Measurements from ENCODE around the gene ZFP28.

DNA sequence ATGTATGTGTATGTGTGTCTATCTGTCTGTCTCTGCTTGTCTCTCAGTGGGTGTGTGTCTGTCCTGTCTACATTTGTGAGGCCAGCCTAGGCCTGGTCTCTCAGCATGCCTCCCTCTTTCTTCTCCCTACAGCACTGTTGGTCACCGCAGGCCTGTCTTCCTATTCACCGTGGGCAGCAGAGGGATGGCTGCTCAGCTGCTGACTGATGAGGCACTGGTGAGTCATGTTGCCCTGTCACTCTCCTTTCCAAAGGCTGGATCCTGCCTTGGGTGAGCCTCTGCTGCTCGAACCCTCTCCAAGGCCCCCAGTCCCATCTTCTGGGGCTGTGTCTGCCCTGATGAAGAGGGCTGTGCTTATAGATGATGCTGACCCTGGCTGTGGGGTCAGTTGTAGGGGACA, 62.6 kb downstream of the ZFP28 start:
- TF ChIP-seq, protein P1, sequence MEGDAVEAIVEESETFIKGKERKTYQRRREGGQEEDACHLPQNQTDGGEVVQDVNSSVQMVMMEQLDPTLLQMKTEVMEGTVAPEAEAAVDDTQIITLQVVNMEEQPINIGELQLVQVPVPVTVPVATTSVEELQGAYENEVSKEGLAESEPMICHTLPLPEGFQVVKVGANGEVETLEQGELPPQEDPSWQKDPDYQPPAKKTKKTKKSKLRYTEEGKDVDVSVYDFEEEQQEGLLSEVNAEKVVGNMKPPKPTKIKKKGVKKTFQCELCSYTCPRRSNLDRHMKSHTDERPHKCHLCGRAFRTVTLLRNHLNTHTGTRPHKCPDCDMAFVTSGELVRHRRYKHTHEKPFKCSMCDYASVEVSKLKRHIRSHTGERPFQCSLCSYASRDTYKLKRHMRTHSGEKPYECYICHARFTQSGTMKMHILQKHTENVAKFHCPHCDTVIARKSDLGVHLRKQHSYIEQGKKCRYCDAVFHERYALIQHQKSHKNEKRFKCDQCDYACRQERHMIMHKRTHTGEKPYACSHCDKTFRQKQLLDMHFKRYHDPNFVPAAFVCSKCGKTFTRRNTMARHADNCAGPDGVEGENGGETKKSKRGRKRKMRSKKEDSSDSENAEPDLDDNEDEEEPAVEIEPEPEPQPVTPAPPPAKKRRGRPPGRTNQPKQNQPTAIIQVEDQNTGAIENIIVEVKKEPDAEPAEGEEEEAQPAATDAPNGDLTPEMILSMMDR (conservative IDR thresholded peaks at IDR 0.05; ENCODE audit: low read length), result no peak
- TF ChIP-seq EZH2phosphoT487 (IDR thresholded peaks at IDR 0.05; ENCODE audit: borderline replicate concordance, low read depth, low read length), result no peak
